Right renal pelvis (tissue), 4 donors: ENCODE data around the gene ALG14. TPM values are rescaled to one million over a fixed set of nuclear protein-coding genes. Genes with fewer than 3 reads are reported as not detected.
A peak's percentile ranks its signal among the peaks of the same experiment; 100 is the strongest.
"Not testable (repeated sequence)": the region's sequence is repeated elsewhere in the genome, so short reads cannot be mapped to it uniquely, and the experiment has no call there.

Experiments used
- DNase-seq, 4 donors: peaks; one replicate each; pipeline ENCODE4 v3.0.0-alpha.2; 2013; ENCODE audit warnings: low read depth in 4 of 4, low spot score in 3 of 4, missing footprints in 1 of 4
- polyA plus RNA-seq, 4 donors: library from polyadenylated mRNA; unstranded; fragments of 120-200 nt; gene quantifications; one replicate each; pipeline ENCODE4 v1.2.1, GENCODE V29; 2013; ENCODE audit not compliant: insufficient read length in 4 of 4

Gene ALG14
- polyA plus RNA-seq, 4 donors: 13.0 to 15.7 (median 14.1) TPM

GRCh38 chr1:95046359-95046758, 26.4 kb downstream of the ALG14 start:
- no peak for DNase-seq

- DNase-seq: peak; percentile 78 to 83 (median 80)
Observed at GRCh38 chr1:95043141-95043980, 29.4 kb downstream of the ALG14 start.

GRCh38 chr1:95042286-95042685, 30.5 kb downstream of the ALG14 start:
- DNase-seq: no peak

GRCh38 chr1:95041491-95042165, 31.1 kb downstream of the ALG14 start:
- peak; percentile 51 to 73 (median 68) for DNase-seq

GRCh38 chr1:95040032-95040525, 32.7 kb downstream of the ALG14 start:
- DNase-seq: no peak

- no peak for DNase-seq
Observed at GRCh38 chr1:95039360-95040031, 33.3 kb downstream of the ALG14 start.

GRCh38 chr1:95035536-95035935, 37.2 kb downstream of the ALG14 start:
- DNase-seq: no peak

- DNase-seq: no peak
Observed at GRCh38 chr1:95034506-95034905, 38.2 kb downstream of the ALG14 start.

- DNase-seq: no peak
Observed at GRCh38 chr1:95033843-95034242, 38.9 kb downstream of the ALG14 start.

GRCh38 chr1:95029532-95029931, 43.2 kb downstream of the ALG14 start:
- DNase-seq: no peak

GRCh38 chr1:95028954-95029353, 43.8 kb downstream of the ALG14 start:
- no peak for DNase-seq

GRCh38 chr1:95027046-95027445, 45.7 kb downstream of the ALG14 start:
- no peak for DNase-seq

- DNase-seq: no peak
Observed at GRCh38 chr1:95023399-95024043, 49.2 kb downstream of the ALG14 start.

GRCh38 chr1:95022644-95022926, 50.2 kb downstream of the ALG14 start:
- no peak for DNase-seq

- DNase-seq: no peak
Observed at GRCh38 chr1:95021805-95022643, 50.7 kb downstream of the ALG14 start.

- no peak for DNase-seq
Observed at GRCh38 chr1:95021119-95021518, 51.6 kb downstream of the ALG14 start.

- DNase-seq: not testable (repeated sequence)
Observed at GRCh38 chr1:95019466-95019865, 53.3 kb downstream of the ALG14 start.

- DNase-seq: no peak
Observed at GRCh38 chr1:95018602-95019369, 54.0 kb downstream of the ALG14 start.

- DNase-seq: no peak
Observed at GRCh38 chr1:95017775-95018174, 55.0 kb downstream of the ALG14 start.
